Measurements from ENCODE around the gene LPIN3.

LPIN3 gene

GRCh38 chr20:41320441-41320840, 20.2 kb upstream of the LPIN3 start:
- no peak overlapping the region for H2AFZ ChIP-seq
- no peaks in the 10 kb centered on the region for H3K9me3 ChIP-seq (ENCODE audit: control insufficient read depth, low read length)
- H3K36me3 ChIP-seq (ENCODE audit: control insufficient read depth, insufficient read depth, low read length) = no peaks in the 10 kb centered on the region
- no peak overlapping the region for H3K4me3 ChIP-seq (ENCODE audit: low read depth, low read length)
- H3K79me2 ChIP-seq = no peaks in the 10 kb centered on the region
- no peak overlapping the region for H3K9ac ChIP-seq
- H3K4me2 ChIP-seq (ENCODE audit: low read length) = no peak overlapping the region
- TF ChIP-seq, protein P1, sequence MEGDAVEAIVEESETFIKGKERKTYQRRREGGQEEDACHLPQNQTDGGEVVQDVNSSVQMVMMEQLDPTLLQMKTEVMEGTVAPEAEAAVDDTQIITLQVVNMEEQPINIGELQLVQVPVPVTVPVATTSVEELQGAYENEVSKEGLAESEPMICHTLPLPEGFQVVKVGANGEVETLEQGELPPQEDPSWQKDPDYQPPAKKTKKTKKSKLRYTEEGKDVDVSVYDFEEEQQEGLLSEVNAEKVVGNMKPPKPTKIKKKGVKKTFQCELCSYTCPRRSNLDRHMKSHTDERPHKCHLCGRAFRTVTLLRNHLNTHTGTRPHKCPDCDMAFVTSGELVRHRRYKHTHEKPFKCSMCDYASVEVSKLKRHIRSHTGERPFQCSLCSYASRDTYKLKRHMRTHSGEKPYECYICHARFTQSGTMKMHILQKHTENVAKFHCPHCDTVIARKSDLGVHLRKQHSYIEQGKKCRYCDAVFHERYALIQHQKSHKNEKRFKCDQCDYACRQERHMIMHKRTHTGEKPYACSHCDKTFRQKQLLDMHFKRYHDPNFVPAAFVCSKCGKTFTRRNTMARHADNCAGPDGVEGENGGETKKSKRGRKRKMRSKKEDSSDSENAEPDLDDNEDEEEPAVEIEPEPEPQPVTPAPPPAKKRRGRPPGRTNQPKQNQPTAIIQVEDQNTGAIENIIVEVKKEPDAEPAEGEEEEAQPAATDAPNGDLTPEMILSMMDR (IDR thresholded peaks at IDR 0.05) = no peak
- H3K4me1 ChIP-seq = peaks cover 11% of the 10 kb centered on the region
- H3K27me3 ChIP-seq (ENCODE audit: control insufficient read depth, insufficient read depth, low read length) = no peaks in the 10 kb centered on the region
- H3K27ac ChIP-seq = no peak overlapping the region

- TF ChIP-seq, protein P1 (IDR thresholded peaks at IDR 0.05) = no peak
- H3K4me2 ChIP-seq (ENCODE audit: low read length) = no peak overlapping the region
- H3K9me3 ChIP-seq (ENCODE audit: control insufficient read depth, low read length) = no peaks in the 10 kb centered on the region
- no peak overlapping the region for H2AFZ ChIP-seq
- H3K27ac ChIP-seq = no peak overlapping the region
- H3K4me1 ChIP-seq = peaks cover 10% of the 10 kb centered on the region
- H3K79me2 ChIP-seq = no peaks in the 10 kb centered on the region
- H3K36me3 ChIP-seq (ENCODE audit: control insufficient read depth, insufficient read depth, low read length) = no peaks in the 10 kb centered on the region
- no peak overlapping the region for H3K4me3 ChIP-seq (ENCODE audit: low read depth, low read length)
- H3K9ac ChIP-seq = no peak overlapping the region
- no peaks in the 10 kb centered on the region for H3K27me3 ChIP-seq (ENCODE audit: control insufficient read depth, insufficient read depth, low read length)
Measured at GRCh38 chr20:41320976-41321375, 19.6 kb upstream of the LPIN3 start.

DNA sequence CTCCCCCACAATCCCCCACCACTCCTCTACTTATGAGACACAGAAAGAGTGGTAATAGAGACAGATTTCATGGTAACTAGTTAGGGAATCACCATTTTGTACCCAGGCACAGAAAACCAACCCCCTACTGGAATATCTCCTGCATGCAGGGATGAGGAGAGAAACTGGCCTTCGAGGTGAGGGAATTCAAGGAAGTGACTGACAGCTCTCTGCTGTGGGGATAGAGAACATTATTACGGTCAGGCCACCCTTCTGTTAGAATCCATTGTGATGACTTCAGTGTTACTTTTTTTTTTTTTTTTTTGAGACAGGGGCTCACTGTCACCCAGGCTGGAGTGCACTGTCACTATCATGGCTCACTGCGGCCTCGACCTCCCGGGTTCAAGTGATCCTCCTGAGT, 13.4 kb upstream of the LPIN3 start:
- Histone ChIP-seq H3K4me2 (ENCODE audit: low read length) (no peak overlapping the region), H3K36me3 (ENCODE audit: control insufficient read depth, insufficient read depth, low read length) (no peaks in the 10 kb centered on the region), H3K4me1 (no peaks in the 10 kb centered on the region), H3K4me3 (ENCODE audit: low read depth, low read length) (no peak overlapping the region), H3K9ac (no peak overlapping the region), H3K9me3 (ENCODE audit: control insufficient read depth, low read length) (no peaks in the 10 kb centered on the region), H2AFZ (no peak overlapping the region), H3K79me2 (no peaks in the 10 kb centered on the region), H3K27me3 (ENCODE audit: control insufficient read depth, insufficient read depth, low read length) (no peaks in the 10 kb centered on the region), H3K27ac (no peak overlapping the region)
- TF ChIP-seq, protein P1 (IDR thresholded peaks at IDR 0.05) = no peak

- Histone ChIP-seq H3K4me2 (ENCODE audit: low read length) (peak overlapping the region; percentile 29), H3K9me3 (ENCODE audit: control insufficient read depth, low read length) (no peaks in the 10 kb centered on the region), H3K9ac (no peak overlapping the region), H3K4me1 (no peaks in the 10 kb centered on the region), H3K27ac (peak overlapping the region; percentile 48), H3K79me2 (no peaks in the 10 kb centered on the region), H3K4me3 (ENCODE audit: low read depth, low read length) (no peak overlapping the region), H3K27me3 (ENCODE audit: control insufficient read depth, insufficient read depth, low read length) (no peaks in the 10 kb centered on the region), H3K36me3 (ENCODE audit: control insufficient read depth, insufficient read depth, low read length) (no peaks in the 10 kb centered on the region), H2AFZ (peak overlapping the region; percentile 31)
- TF ChIP-seq, protein P1 (IDR thresholded peaks at IDR 0.05) = no peak
Measured at GRCh38 chr20:41329435-41330342, 10.9 kb upstream of the LPIN3 start.

DNA sequence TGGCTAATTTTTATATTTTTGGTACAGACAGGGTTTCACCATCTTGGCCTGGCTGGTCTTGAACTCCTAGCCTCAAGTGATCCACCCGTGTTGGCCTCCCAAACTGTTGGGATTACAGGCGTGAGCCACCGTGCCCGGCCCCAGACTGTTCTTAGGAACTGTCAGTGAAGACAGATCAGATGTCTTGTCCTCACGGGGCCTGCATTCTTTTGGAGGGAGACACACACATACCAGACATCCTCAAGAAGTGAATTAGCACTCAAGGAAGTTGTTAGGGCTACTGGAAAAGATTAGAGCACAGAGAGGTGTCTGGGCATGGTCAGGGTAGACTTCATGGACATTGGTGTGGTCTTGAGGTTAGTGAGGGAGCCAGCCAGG, 10.3 kb upstream of the LPIN3 start:
- Histone ChIP-seq H3K27me3 (ENCODE audit: control insufficient read depth, insufficient read depth, low read length) (no peaks in the 10 kb centered on the region), H3K4me3 (ENCODE audit: low read depth, low read length) (no peak overlapping the region), H3K9me3 (ENCODE audit: control insufficient read depth, low read length) (no peaks in the 10 kb centered on the region), H3K4me1 (no peaks in the 10 kb centered on the region), H3K36me3 (ENCODE audit: control insufficient read depth, insufficient read depth, low read length) (no peaks in the 10 kb centered on the region), H3K27ac (no peak overlapping the region), H3K9ac (no peak overlapping the region), H3K79me2 (no peaks in the 10 kb centered on the region), H3K4me2 (ENCODE audit: low read length) (no peak overlapping the region), H2AFZ (no peak overlapping the region)
- TF ChIP-seq, protein P1 (IDR thresholded peaks at IDR 0.05) = no peak

Measured in parathyroid adenoma (tissue), 2 donors.